Neural progenitor cell (in vitro differentiated cells): ENCODE measurements around the gene ALDH1A3. TPM values are rescaled to one million over a fixed set of nuclear protein-coding genes. Genes with fewer than 3 reads are reported as not detected.

Experiments used
- DNase-seq: peaks from one replicate; pipeline ENCODE4 v3.0.0-alpha.2; 2016; ENCODE audit warnings: low spot score
- H2AFZ ChIP-seq: fragments of 200-600 bp; sonication (generic); replicated peaks from 2 replicates; pipeline ENCODE4 v1.6.1; 2016; ENCODE audit warnings: antibody characterized with exemption
- H3F3A ChIP-seq: fragments of 200-600 bp; sonication (generic); 2 replicates; pipeline ENCODE4 v1.6.1; 2016; ENCODE audit warnings: antibody characterized with exemption, low read depth
- H3K27ac ChIP-seq: fragments of 200-600 bp; sonication (generic); 2 replicates; pipeline ENCODE4 v1.5.1; 2016; ENCODE audit warnings: mild to moderate bottlenecking
- H3K27me3 ChIP-seq: fragments of 200-600 bp; sonication (generic); 2 replicates; pipeline ENCODE4 v1.6.1; 2016; ENCODE audit warnings: mild to moderate bottlenecking, moderate library complexity
- H3K36me3 ChIP-seq: fragments of 200-600 bp; sonication (generic); 2 replicates; pipeline ENCODE4 v1.5.1; 2016
- H3K4me1 ChIP-seq: fragments of 200-600 bp; sonication (generic); 2 replicates; pipeline ENCODE4 v1.6.1; 2016; ENCODE audit warnings: mixed run types
- H3K4me2 ChIP-seq: fragments of 200-600 bp; sonication (generic); 2 replicates; pipeline ENCODE4 v1.6.1; 2016
- H3K4me3 ChIP-seq: fragments of 200-600 bp; sonication (generic); 2 replicates; pipeline ENCODE4 v1.5.1; 2016
- H3K79me2 ChIP-seq: fragments of 200-600 bp; sonication (generic); 2 replicates; pipeline ENCODE4 v1.6.1; 2016; ENCODE audit warnings: low read depth
- H3K9ac ChIP-seq: fragments of 200-600 bp; sonication (generic); 2 replicates; pipeline ENCODE4 v1.6.1; 2016
- H3K9me3 ChIP-seq: fragments of 200-600 bp; sonication (generic); 2 replicates; pipeline ENCODE4 v1.5.1; 2016; ENCODE audit warnings: low read depth
- H4K20me1 ChIP-seq: fragments of 200-600 bp; sonication (generic); 2 replicates; pipeline ENCODE4 v1.6.1; 2016; ENCODE audit warnings: low read depth
- H3K27ac Mint-ChIP-seq: 3 replicates; pipeline ENCODE4 v1.8.0; 2021; ENCODE audit warnings: mixed read lengths
- H3K27me3 Mint-ChIP-seq: 2 replicates; pipeline ENCODE4 v1.8.0; 2022; ENCODE audit warnings: low read depth, mild to moderate bottlenecking, inconsistent platforms, moderate library complexity, mixed read lengths; ENCODE audit not compliant: insufficient read depth
- H3K36me3 Mint-ChIP-seq: 3 replicates; pipeline ENCODE4 v1.8.0; 2021; ENCODE audit warnings: mixed read lengths
- H3K4me1 Mint-ChIP-seq: 3 replicates; pipeline ENCODE4 v1.8.0; 2021; ENCODE audit warnings: mixed read lengths
- H3K4me3 Mint-ChIP-seq: 3 replicates; pipeline ENCODE4 v1.8.0; 2021; ENCODE audit warnings: mild to moderate bottlenecking, moderate library complexity, mixed read lengths
- H3K9me3 Mint-ChIP-seq: 3 replicates; pipeline ENCODE4 v1.8.0; 2020; ENCODE audit warnings: mixed read lengths
- CTCF ChIP-seq: fragments of 200-600 bp; sonication (generic); IDR thresholded peaks from 2 replicates; pipeline ENCODE4 v1.5.1; 2017; ENCODE audit warnings: antibody characterized with exemption, mild to moderate bottlenecking
- EZH2 ChIP-seq: fragments of 200-600 bp; sonication (generic); IDR thresholded peaks from 2 replicates; pipeline ENCODE4 v1.6.1; 2017; ENCODE audit warnings: antibody characterized with exemption, mild to moderate bottlenecking, moderate library complexity
- EZH2phosphoT487 ChIP-seq: fragments of 200-600 bp; sonication (generic); IDR thresholded peaks from 2 replicates; pipeline ENCODE4 v1.6.1; 2017; ENCODE audit warnings: antibody characterized with exemption
- total RNA-seq: library from RNA; depleted of rRNA; stranded (reverse); fragments of >200 nt; gene quantifications from 2 replicates; pipeline ENCODE4 v1.2.3, GENCODE V29; 2015; ENCODE audit warnings: low replicate concordance

Gene ALDH1A3
- total RNA-seq, 1 donor from 2014 or later, result 0.80 TPM

GRCh38 chr15:100833417-100834389, 45.9 kb upstream of the ALDH1A3 start:
- TF ChIP-seq EZH2, result no peak
- no peak for TF ChIP-seq CTCF
- no peak for TF ChIP-seq EZH2phosphoT487
- Mint-ChIP-seq H3K4me1 (peaks cover 4% of the 10 kb centered on the region), H3K36me3 (no peaks in the 10 kb centered on the region), H3K27me3 (peaks cover 3% of the 10 kb centered on the region), H3K27ac (no peak overlapping the region), H3K9me3 (no peaks in the 10 kb centered on the region), H3K4me3 (no peak overlapping the region)
- H3K27me3 ChIP-seq, result no peaks in the 10 kb centered on the region
- H3K9ac ChIP-seq, result no peak overlapping the region
- no peak for DNase-seq
- H3K4me3 ChIP-seq, result no peak overlapping the region
- no peaks in the 10 kb centered on the region for H3K9me3 ChIP-seq
- H3K36me3 ChIP-seq, result no peaks in the 10 kb centered on the region
- no peak overlapping the region for H3K4me2 ChIP-seq
- no peaks in the 10 kb centered on the region for H3K79me2 ChIP-seq
- no peaks in the 10 kb centered on the region for H4K20me1 ChIP-seq
- no peak overlapping the region for H2AFZ ChIP-seq
- H3F3A ChIP-seq, result no peaks in the 10 kb centered on the region
- H3K4me1 ChIP-seq, result no peaks in the 10 kb centered on the region
- H3K27ac ChIP-seq, result no peak overlapping the region

GRCh38 chr15:100834731-100835130, 44.9 kb upstream of the ALDH1A3 start:
- Histone ChIP-seq H2AFZ (no peak overlapping the region), H3K9ac (no peak overlapping the region), H3K27me3 (no peaks in the 10 kb centered on the region), H4K20me1 (no peaks in the 10 kb centered on the region), H3K27ac (no peak overlapping the region), H3K4me1 (no peaks in the 10 kb centered on the region), H3K4me2 (no peak overlapping the region), H3K9me3 (no peaks in the 10 kb centered on the region), H3K79me2 (no peaks in the 10 kb centered on the region), H3K36me3 (no peaks in the 10 kb centered on the region), H3K4me3 (no peak overlapping the region), H3F3A (no peaks in the 10 kb centered on the region)
- Mint-ChIP-seq H3K4me3 (no peak overlapping the region), H3K27me3 (peaks cover 3% of the 10 kb centered on the region), H3K4me1 (peaks cover 4% of the 10 kb centered on the region), H3K9me3 (no peaks in the 10 kb centered on the region), H3K27ac (no peak overlapping the region), H3K36me3 (no peaks in the 10 kb centered on the region)
- no peak for DNase-seq
- no peak for TF ChIP-seq CTCF
- no peak for TF ChIP-seq EZH2phosphoT487
- TF ChIP-seq EZH2, result no peak

- H3K4me1 ChIP-seq, result no peaks in the 10 kb centered on the region
- no peak overlapping the region for H3K9ac ChIP-seq
- no peak overlapping the region for H2AFZ ChIP-seq
- H3K4me3 ChIP-seq, result no peak overlapping the region
- Mint-ChIP-seq H3K4me1 (peaks cover 4% of the 10 kb centered on the region), H3K27ac (no peak overlapping the region), H3K9me3 (no peaks in the 10 kb centered on the region), H3K36me3 (no peaks in the 10 kb centered on the region), H3K4me3 (no peak overlapping the region), H3K27me3 (peaks cover 7% of the 10 kb centered on the region)
- H3K9me3 ChIP-seq, result no peaks in the 10 kb centered on the region
- TF ChIP-seq EZH2 (no peak), CTCF (no peak), EZH2phosphoT487 (no peak)
- H3K79me2 ChIP-seq, result no peaks in the 10 kb centered on the region
- H4K20me1 ChIP-seq, result no peaks in the 10 kb centered on the region
- no peak for DNase-seq
- H3K27ac ChIP-seq, result no peak overlapping the region
- H3K27me3 ChIP-seq, result no peaks in the 10 kb centered on the region
- no peak overlapping the region for H3K4me2 ChIP-seq
- H3F3A ChIP-seq, result no peaks in the 10 kb centered on the region
- H3K36me3 ChIP-seq, result no peaks in the 10 kb centered on the region
These were observed 44.0 kb upstream of the ALDH1A3 start for GRCh38 chr15:100835636-100836035.
